Measurements from ENCODE around the gene SCAMP4. TPM values are rescaled to one million over a fixed set of nuclear protein-coding genes. Genes with fewer than 3 reads are reported as not detected.

SCAMP4 gene
- total RNA-seq, 4 donors from 2014 or later, result 26.6 to 76.5 (median 59.3) TPM

DNA sequence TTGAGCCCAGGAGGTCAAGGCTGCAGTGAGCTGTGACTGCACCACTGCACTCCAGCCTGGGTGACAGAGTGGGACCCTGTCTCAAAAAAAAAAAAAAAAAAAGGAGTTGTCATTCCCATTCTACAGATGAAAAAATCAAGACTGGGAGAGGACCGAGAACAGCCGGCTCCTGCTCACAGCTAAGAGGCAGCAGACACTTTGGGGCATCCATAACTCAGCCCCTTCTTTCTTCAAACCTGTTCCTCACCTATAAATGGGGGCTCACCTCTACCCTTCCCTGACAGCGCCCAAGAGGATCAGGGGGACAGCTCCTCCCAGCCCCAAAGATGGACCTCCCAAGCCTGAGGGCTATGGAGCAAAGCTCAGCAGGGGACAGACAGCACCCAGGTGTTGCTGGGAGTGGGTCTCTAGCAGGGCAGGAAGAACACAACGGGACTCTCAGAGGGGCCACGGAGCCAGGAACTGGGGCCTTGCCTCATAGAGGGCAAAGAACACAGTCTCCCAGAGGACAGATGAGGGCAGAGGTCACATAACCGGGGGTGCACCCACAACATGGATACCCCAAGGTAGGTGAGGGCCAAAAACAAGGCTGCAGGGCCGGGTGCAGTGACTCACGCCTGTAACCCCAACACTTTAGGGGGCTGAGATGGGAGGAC, 38.4 kb upstream of the SCAMP4 start:
- no peak overlapping the region for H3K27ac ChIP-seq (replicated peaks in 1 of 4)
- TF ChIP-seq CTCF (IDR thresholded peaks at IDR 0.05) (no peak), EP300 (IDR thresholded peaks at IDR 0.05) (no peak), POLR2AphosphoS5 (IDR thresholded peaks at IDR 0.05) (no peak), POLR2A (IDR thresholded peaks at IDR 0.05; ENCODE audit: low read depth) (no peak)
- H3K9me3 ChIP-seq, result no peaks in the 10 kb centered on the region
- DNase-seq (ENCODE audit: extremely low spot score), result no peak
- H3K36me3 ChIP-seq, result peaks cover 3 to 17% (median 13%) of the 10 kb centered on the region in 4 donors
- H3K4me1 ChIP-seq, result peaks cover 12 to 39% (median 25%) of the 10 kb centered on the region in 4 donors
- H3K27me3 ChIP-seq, result peaks cover 0 to 6% (median 0%) of the 10 kb centered on the region in 4 donors
- no peak overlapping the region for H3K4me3 ChIP-seq
- intact Hi-C loops (cut with DNase I), result no loop called here
- 96% methylated on average over 8 of the region's 8 CpGs for WGBS

DNA sequence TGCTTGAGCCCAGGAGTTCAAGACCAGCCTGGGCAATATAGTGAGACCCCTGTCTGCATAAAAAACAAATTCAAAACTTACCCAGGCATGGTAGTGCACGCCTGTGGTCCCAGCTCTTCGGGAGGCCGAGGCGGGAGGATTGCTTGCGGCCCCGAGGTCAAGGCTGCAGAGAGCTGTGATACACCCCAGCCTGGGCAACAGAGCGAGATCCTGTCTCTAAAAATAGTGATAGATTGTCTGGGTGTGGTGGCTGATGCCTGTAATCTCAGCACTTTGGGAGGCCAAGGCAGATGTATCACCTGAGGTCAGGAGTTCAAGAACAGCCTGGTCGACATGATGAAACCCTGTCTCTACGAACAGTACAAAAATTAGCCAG, 37.9 kb upstream of the SCAMP4 start:
- TF ChIP-seq CTCF (IDR thresholded peaks at IDR 0.05) (no peak), POLR2A (IDR thresholded peaks at IDR 0.05; ENCODE audit: low read depth) (no peak), EP300 (IDR thresholded peaks at IDR 0.05) (no peak)
- no peak overlapping the region for H3K4me3 ChIP-seq
- peaks cover 3 to 22% (median 14%) of the 10 kb centered on the region in 4 donors for H3K36me3 ChIP-seq
- intact Hi-C loops (cut with DNase I), result no loop called here
- H3K4me1 ChIP-seq, result peaks cover 12 to 39% (median 25%) of the 10 kb centered on the region in 4 donors
- no peaks in the 10 kb centered on the region for H3K9me3 ChIP-seq
- peaks cover 0 to 2% (median 0%) of the 10 kb centered on the region in 4 donors for H3K27me3 ChIP-seq
- DNase-seq (ENCODE audit: extremely low spot score), result no peak
- WGBS, result 94% methylated on average over 9 of the region's 9 CpGs
- no peak overlapping the region for H3K27ac ChIP-seq (replicated peaks in 1 of 4)

GRCh38 chr19:1868971-1869370, 36.2 kb upstream of the SCAMP4 start:
- no peak overlapping the region for H3K4me3 ChIP-seq
- peaks cover 27 to 48% (median 39%) of the 10 kb centered on the region in 4 donors for H3K4me1 ChIP-seq
- no peaks in the 10 kb centered on the region for H3K9me3 ChIP-seq
- H3K27ac ChIP-seq (replicated peaks in 1 of 4), result peak overlapping the region in 1 of 4 donors; percentile 14
- TF ChIP-seq CTCF (IDR thresholded peaks at IDR 0.05) (no peak), POLR2AphosphoS5 (IDR thresholded peaks at IDR 0.05) (no peak), EP300 (IDR thresholded peaks at IDR 0.05) (no peak), POLR2A (IDR thresholded peaks at IDR 0.05; ENCODE audit: low read depth) (no peak)
- H3K27me3 ChIP-seq, result no peaks in the 10 kb centered on the region
- H3K36me3 ChIP-seq, result peaks cover 3 to 22% (median 14%) of the 10 kb centered on the region in 4 donors
- WGBS, result 87% methylated on average over 7 of the region's 7 CpGs
- DNase-seq (ENCODE audit: extremely low spot score), result no peak
- intact Hi-C loops (cut with DNase I), result no loop called here

- WGBS, result 86% methylated on average over 9 of the region's 15 CpGs
- TF ChIP-seq EP300 (IDR thresholded peaks at IDR 0.05) (no peak), CTCF (IDR thresholded peaks at IDR 0.05) (no peak), POLR2AphosphoS5 (IDR thresholded peaks at IDR 0.05) (no peak), POLR2A (IDR thresholded peaks at IDR 0.05; ENCODE audit: low read depth) (no peak)
- Histone ChIP-seq H3K4me3 (no peak overlapping the region), H3K27me3 (no peaks in the 10 kb centered on the region), H3K9me3 (no peaks in the 10 kb centered on the region), H3K4me1 (peaks cover 32 to 50% (median 43%) of the 10 kb centered on the region in 4 donors), H3K27ac (replicated peaks in 1 of 4) (peak overlapping the region in 1 of 4 donors; percentile 99), H3K36me3 (peaks cover 3 to 22% (median 14%) of the 10 kb centered on the region in 4 donors)
- intact Hi-C loops (cut with DNase I), result no loop called here
- DNase-seq (ENCODE audit: extremely low spot score), result no peak
Measured at GRCh38 chr19:1871140-1871597, 34.0 kb upstream of the SCAMP4 start.

Data from esophagus muscularis mucosa (tissue), 4 donors.